Brain microvascular endothelial cell (primary cell): ENCODE data around the gene POLG.
"Not testable (repeated sequence)": the region's sequence is repeated elsewhere in the genome, so short reads cannot be mapped to it uniquely, and the experiment has no call there.

Experiments used
- DNase-seq: peaks from one replicate; pipeline ENCODE4 v3.0.0-alpha.2; 2020
- H3K27ac ChIP-seq: fragments of 250-450 bp; sonication (Bioruptor Pico); 2 replicates; pipeline ENCODE4 v1.5.1; 2020; ENCODE audit warnings: mild to moderate bottlenecking, moderate library complexity
- H3K27me3 ChIP-seq: fragments of 250-450 bp; sonication (Bioruptor Pico); replicated peaks from 2 replicates; pipeline ENCODE4 v1.5.1; 2020; ENCODE audit warnings: mild to moderate bottlenecking
- H3K36me3 ChIP-seq: fragments of 250-450 bp; sonication (Bioruptor Pico); replicated peaks from 2 replicates; pipeline ENCODE4 v1.5.1; 2020; ENCODE audit warnings: mild to moderate bottlenecking
- H3K4me3 ChIP-seq: 2 replicates; pipeline ENCODE4 v1.5.1; 2011; ENCODE audit warnings: low read depth, mild to moderate bottlenecking, control low read depth, low read length, moderate library complexity
- CTCF ChIP-seq: IDR thresholded peaks from 2 replicates; pipeline ENCODE4 v1.5.1; 2011; ENCODE audit warnings: low read depth, mild to moderate bottlenecking, moderate library complexity, low read length, control low read depth, inconsistent platforms; ENCODE audit errors: missing control alignments
- in situ Hi-C: cut with HindIII; loops from 2 replicates; pipeline ENCODE4 v1.10.0; 2017; ENCODE audit warnings: low sequenced_read_pairs, low pct_ligation_motif_present

POLG gene

GRCh38 chr15:89278307-89278706, 56.3 kb downstream of the POLG start:
- Histone ChIP-seq H3K27ac (no peak overlapping the region), H3K27me3 (no peaks in the 10 kb centered on the region), H3K4me3 (no peak overlapping the region), H3K36me3 (no peaks in the 10 kb centered on the region)
- in situ Hi-C loops, result no loop called here
- TF ChIP-seq CTCF, result no peak
- DNase-seq, result no peak

GRCh38 chr15:89277281-89277680, 57.3 kb downstream of the POLG start:
- H3K4me3 ChIP-seq, H3K27ac ChIP-seq, in situ Hi-C loops, H3K27me3 ChIP-seq, DNase-seq, H3K36me3 ChIP-seq: not testable (repeated sequence)
